ENCODE measurements around the gene GET4. TPM values are rescaled to one million over a fixed set of nuclear protein-coding genes. Genes with fewer than 3 reads are reported as not detected.

Gene GET4
- total and polyA plus RNA-seq, 2 of the 4 experiments (the other 2 are of a cell fraction): 11.3 to 30.9 TPM

DNA sequence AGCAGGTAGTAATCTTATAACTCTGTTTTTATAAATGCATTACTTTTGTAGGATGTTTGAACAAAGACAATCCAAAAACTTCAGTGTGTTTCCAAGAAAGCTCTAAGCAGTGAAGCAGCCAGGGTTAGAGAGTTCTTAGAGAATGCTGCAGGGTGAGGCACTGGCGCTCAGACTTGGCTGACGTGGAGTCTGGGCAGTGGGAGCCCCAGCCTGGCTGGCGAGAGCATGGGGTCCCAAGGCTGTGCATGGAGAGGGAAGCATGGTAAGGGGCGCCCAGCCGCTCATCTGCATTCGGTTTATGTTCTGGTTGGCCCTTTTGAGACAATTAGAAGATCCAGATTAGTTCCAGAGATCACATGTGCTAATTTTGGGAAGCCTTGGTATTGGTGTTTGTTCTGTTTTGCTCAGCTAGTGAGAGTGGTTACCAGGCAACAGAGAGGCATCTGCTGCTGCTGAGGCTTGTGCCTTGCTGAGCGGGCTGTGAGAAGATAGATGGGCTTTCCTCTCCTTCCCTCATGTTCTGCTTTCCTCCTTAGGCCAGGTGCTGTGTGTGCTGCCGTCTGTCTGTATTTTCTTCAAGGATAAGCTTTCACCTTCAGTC lies 33.8 kb upstream of the GET4 start:
- Histone ChIP-seq H2BK15ac (ENCODE audit: low read depth, low read length) (no peak overlapping the region), H2BK120ac (ENCODE audit: low read depth, low read length) (no peak overlapping the region), H3K79me1 (ENCODE audit: low read depth in 1 of 2, low read length in 2 of 2) (peaks cover 30 to 64% of the 10 kb centered on the region in 2 experiments), H3K4ac (ENCODE audit: low read depth, low read length) (no peak overlapping the region), H3K4me3 (ENCODE audit: insufficient read depth, low read depth, low read length) (no peak overlapping the region), H3K56ac (ENCODE audit: extremely low read depth, insufficient read depth, low read length) (no peak overlapping the region), H2BK5ac (ENCODE audit: low read depth, low read length, poor library complexity, severe bottlenecking) (no peak overlapping the region), H2AK9ac (replicated peaks; ENCODE audit: low read depth, low read length, poor library complexity) (no peak overlapping the region), H3K27me3 (ENCODE audit: control insufficient read depth, insufficient read depth, low read length) (no peaks in the 10 kb centered on the region), H3K9me1 (ENCODE audit: insufficient read depth, low read length) (no peaks in the 10 kb centered on the region; the same call in 1 of the 2 replicates), H3K36me3 (ENCODE audit: control insufficient read depth, insufficient read depth, low read length) (peaks cover 49% of the 10 kb centered on the region), H3K14ac (replicated peaks; ENCODE audit: low read depth, low read length) (no peak overlapping the region), H3K23ac (ENCODE audit: low read depth, low read length) (no peak overlapping the region), H3K4me1 (ENCODE audit: control insufficient read depth, insufficient read depth, low read length) (peaks cover 5% of the 10 kb centered on the region; the same call in 1 of the 2 replicates), H2AK5ac (ENCODE audit: low read depth, low read length) (no peak overlapping the region; the same call in 1 of the 2 replicates), H2BK20ac (ENCODE audit: low read depth, low read length) (no peak overlapping the region), H3K27ac (ENCODE audit: insufficient read depth, low read length) (no peak overlapping the region), H4K8ac (ENCODE audit: low read depth in 2 of 2, low read length in 2 of 2) (no peak overlapping the region), H3K4me2 (ENCODE audit: low read depth, low read length) (no peak overlapping the region), H3K9me3 (ENCODE audit: control insufficient read depth, insufficient read depth, low read length) (no peaks in the 10 kb centered on the region), H4K91ac (ENCODE audit: insufficient read depth, low read depth, low read length) (no peak overlapping the region), H2AFZ (replicated peaks; ENCODE audit: low read length, poor library complexity) (no peak overlapping the region), H4K5ac (ENCODE audit: low read depth, low read length) (no peak overlapping the region), H3K18ac (ENCODE audit: low read depth, low read length) (no peak overlapping the region), H3K9ac (ENCODE audit: low read depth, low read length) (no peak overlapping the region), H4K20me1 (ENCODE audit: insufficient read depth, low read length) (peaks cover 22% of the 10 kb centered on the region)
- intact Hi-C loops (cut with micrococcal nuclease) (no loop called here), in situ Hi-C loops (cut with MboI; ENCODE audit: low sequenced_read_pairs) (no loop called here), dilution Hi-C loops (cut with HindIII; ENCODE audit: low sequenced_read_pairs, unreplicated experiment) (no loop called here)
- ChIA-PET POLR2A (ENCODE audit: unreplicated experiment) (no interaction called here), CTCF (interaction anchor here (1.0 kb wide), 1 partner anchor 9 kb away, joined by 3 read pairs; no protein-coding TSS in a partner anchor)
- BruUV-seq (replicated peaks): no TSS peak
- TF ChIP-seq CTCF (conservative IDR thresholded peaks at IDR 0.05; ENCODE audit: low read depth, low read length): no peak
- TF ChIP-seq MXI1 (IDR thresholded peaks at IDR 0.05; ENCODE audit: borderline replicate concordance, low read depth, low read length): no peak
- no peak for TF ChIP-seq USF2 (IDR thresholded peaks at IDR 0.05; ENCODE audit: low read depth, low read length)
- no peak for TF ChIP-seq RCOR1 (IDR thresholded peaks at IDR 0.05; ENCODE audit: insufficient replicate concordance, low read length)
- no peak for TF ChIP-seq ELK1 (IDR thresholded peaks at IDR 0.05; ENCODE audit: borderline replicate concordance, low read depth, low read length)
- no peak for TF ChIP-seq POLR2A (IDR thresholded peaks at IDR 0.05; ENCODE audit: low read depth, low read length)
- no peak for TF ChIP-seq MAFK (IDR thresholded peaks at IDR 0.05; ENCODE audit: low read depth, low read length)
- WGBS, 2 experiments (ENCODE audit: extremely low coverage in 2 of 2, insufficient read length in 1 of 2): 98% methylated on average over 5 of the region's 8 CpGs; no CpG with 5 or more reads in 1 of the 2 experiments
- ATAC-seq (ENCODE audit: low read depth) (no peak), DNase-seq (no peak)

Measured in IMR-90 (cell line).